Measurements from ENCODE around the gene PPIL1. TPM values are rescaled to one million over a fixed set of nuclear protein-coding genes. Genes with fewer than 3 reads are reported as not detected.

PPIL1 gene
- total RNA-seq, 1 experiment from 2014 or later, result 87.8 TPM

- TF ChIP-seq, protein P1, sequence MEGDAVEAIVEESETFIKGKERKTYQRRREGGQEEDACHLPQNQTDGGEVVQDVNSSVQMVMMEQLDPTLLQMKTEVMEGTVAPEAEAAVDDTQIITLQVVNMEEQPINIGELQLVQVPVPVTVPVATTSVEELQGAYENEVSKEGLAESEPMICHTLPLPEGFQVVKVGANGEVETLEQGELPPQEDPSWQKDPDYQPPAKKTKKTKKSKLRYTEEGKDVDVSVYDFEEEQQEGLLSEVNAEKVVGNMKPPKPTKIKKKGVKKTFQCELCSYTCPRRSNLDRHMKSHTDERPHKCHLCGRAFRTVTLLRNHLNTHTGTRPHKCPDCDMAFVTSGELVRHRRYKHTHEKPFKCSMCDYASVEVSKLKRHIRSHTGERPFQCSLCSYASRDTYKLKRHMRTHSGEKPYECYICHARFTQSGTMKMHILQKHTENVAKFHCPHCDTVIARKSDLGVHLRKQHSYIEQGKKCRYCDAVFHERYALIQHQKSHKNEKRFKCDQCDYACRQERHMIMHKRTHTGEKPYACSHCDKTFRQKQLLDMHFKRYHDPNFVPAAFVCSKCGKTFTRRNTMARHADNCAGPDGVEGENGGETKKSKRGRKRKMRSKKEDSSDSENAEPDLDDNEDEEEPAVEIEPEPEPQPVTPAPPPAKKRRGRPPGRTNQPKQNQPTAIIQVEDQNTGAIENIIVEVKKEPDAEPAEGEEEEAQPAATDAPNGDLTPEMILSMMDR (conservative IDR thresholded peaks at IDR 0.05), result no peak
- H3K27me3 ChIP-seq (ENCODE audit: insufficient read depth, low read length), result no peaks in the 10 kb centered on the region
- H3K23ac ChIP-seq (ENCODE audit: insufficient read length, low read depth, low read length), result no peak overlapping the region
- Mint-ChIP-seq H3K27me3 (ENCODE audit: low read depth) (peaks cover 1% of the 10 kb centered on the region; the same call in 1 of the 2 replicates), H3K4me1 (peaks cover 13 to 14% of the 10 kb centered on the region in 2 experiments), H3K4me3 (no peak overlapping the region), H3K36me3 (ENCODE audit: insufficient read depth in 1 of 3, low read depth in 3 of 3) (no peaks in the 10 kb centered on the region; a peak in 1 of 7 replicates), H3K27ac (no peak overlapping the region), H3K9me3 (no peaks in the 10 kb centered on the region)
- H3K4me1 ChIP-seq (ENCODE audit: insufficient read depth, low read length), result no peaks in the 10 kb centered on the region
- WGBS (ENCODE audit: extremely low coverage, insufficient read length, low lambda C conversion rate), result no CpG with 5 or more reads among the region's 6 CpGs
- no peak overlapping the region for H2BK5ac ChIP-seq (ENCODE audit: insufficient read length, low read length)
- H3K4me2 ChIP-seq (ENCODE audit: insufficient read depth, insufficient read length, low read length), result no peak overlapping the region
- H4K5ac ChIP-seq (ENCODE audit: insufficient read length, low read depth, low read length), result no peak overlapping the region
- H3K79me1 ChIP-seq (ENCODE audit: insufficient read depth, low read depth, low read length, poor library complexity, severe bottlenecking), result no peaks in the 10 kb centered on the region
- H3T11ph ChIP-seq (ENCODE audit: low read length), result no peak overlapping the region
- no peak overlapping the region for H2AFZ ChIP-seq (ENCODE audit: low read length)
- H4K20me1 ChIP-seq (ENCODE audit: control insufficient read depth, insufficient read depth, insufficient read length), result no peaks in the 10 kb centered on the region
- no peak overlapping the region for H2BK12ac ChIP-seq (ENCODE audit: insufficient read length, low read depth, low read length)
- H2BK15ac ChIP-seq (ENCODE audit: low read depth, low read length), result no peak overlapping the region
- no peak overlapping the region for H4K8ac ChIP-seq (replicated peaks; ENCODE audit: insufficient read length, low read depth, low read length)
- H2BK20ac ChIP-seq (ENCODE audit: low read depth, low read length, poor library complexity, severe bottlenecking), result no peak overlapping the region
- no peak overlapping the region for H3K27ac ChIP-seq (ENCODE audit: insufficient read length, low read depth, low read length)
- no peak overlapping the region for H3K4ac ChIP-seq (ENCODE audit: low read depth, low read length)
- H3K56ac ChIP-seq (ENCODE audit: insufficient read length, low read depth, low read length), result no peak overlapping the region
- no peak overlapping the region for H2BK120ac ChIP-seq (ENCODE audit: low read depth, low read length, poor library complexity, severe bottlenecking)
- no peak for DNase-seq
- no peak overlapping the region for H3K14ac ChIP-seq (ENCODE audit: insufficient read depth, low read length)
- no peaks in the 10 kb centered on the region for H3K79me2 ChIP-seq (ENCODE audit: insufficient read depth, low read length)
- H4K91ac ChIP-seq (ENCODE audit: insufficient read length, low read depth, low read length), result no peak overlapping the region
- H3K9ac ChIP-seq (ENCODE audit: extremely low read depth, insufficient read length, low read length), result no peak overlapping the region
- H3K18ac ChIP-seq (ENCODE audit: insufficient read length, low read depth, low read length), result no peak overlapping the region
- no peaks in the 10 kb centered on the region for H3K9me3 ChIP-seq (ENCODE audit: control insufficient read depth, low read depth, low read length)
- H3K23me2 ChIP-seq (ENCODE audit: insufficient read length, low read depth, low read length, poor library complexity, severe bottlenecking), result no peaks in the 10 kb centered on the region
- H2AK5ac ChIP-seq (ENCODE audit: insufficient read length, low read length), result no peak overlapping the region
These were observed 14.3 kb upstream of the PPIL1 start for GRCh38 chr6:36888654-36889481.

Measured in H9 (cell line).